Inflammatory macrophage treated with lipopolysaccharide for 4 hours (primary cell): ENCODE data around the gene KBTBD7.

Experiments used
- DNase-seq: peaks from one replicate; pipeline ENCODE4 v3.0.0-alpha.2; 2020

KBTBD7 gene, protein sequence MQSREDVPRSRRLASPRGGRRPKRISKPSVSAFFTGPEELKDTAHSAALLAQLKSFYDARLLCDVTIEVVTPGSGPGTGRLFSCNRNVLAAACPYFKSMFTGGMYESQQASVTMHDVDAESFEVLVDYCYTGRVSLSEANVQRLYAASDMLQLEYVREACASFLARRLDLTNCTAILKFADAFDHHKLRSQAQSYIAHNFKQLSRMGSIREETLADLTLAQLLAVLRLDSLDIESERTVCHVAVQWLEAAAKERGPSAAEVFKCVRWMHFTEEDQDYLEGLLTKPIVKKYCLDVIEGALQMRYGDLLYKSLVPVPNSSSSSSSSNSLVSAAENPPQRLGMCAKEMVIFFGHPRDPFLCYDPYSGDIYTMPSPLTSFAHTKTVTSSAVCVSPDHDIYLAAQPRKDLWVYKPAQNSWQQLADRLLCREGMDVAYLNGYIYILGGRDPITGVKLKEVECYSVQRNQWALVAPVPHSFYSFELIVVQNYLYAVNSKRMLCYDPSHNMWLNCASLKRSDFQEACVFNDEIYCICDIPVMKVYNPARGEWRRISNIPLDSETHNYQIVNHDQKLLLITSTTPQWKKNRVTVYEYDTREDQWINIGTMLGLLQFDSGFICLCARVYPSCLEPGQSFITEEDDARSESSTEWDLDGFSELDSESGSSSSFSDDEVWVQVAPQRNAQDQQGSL

GRCh38 chr13:41193919-41194824, at the start of gene KBTBD7:
Gene KBTBD7 (minus strand): TSS chr13:41194569. CDS start chr13:41194257, 312 bp downstream.
- DNase-seq: peak; percentile 94

DNA sequence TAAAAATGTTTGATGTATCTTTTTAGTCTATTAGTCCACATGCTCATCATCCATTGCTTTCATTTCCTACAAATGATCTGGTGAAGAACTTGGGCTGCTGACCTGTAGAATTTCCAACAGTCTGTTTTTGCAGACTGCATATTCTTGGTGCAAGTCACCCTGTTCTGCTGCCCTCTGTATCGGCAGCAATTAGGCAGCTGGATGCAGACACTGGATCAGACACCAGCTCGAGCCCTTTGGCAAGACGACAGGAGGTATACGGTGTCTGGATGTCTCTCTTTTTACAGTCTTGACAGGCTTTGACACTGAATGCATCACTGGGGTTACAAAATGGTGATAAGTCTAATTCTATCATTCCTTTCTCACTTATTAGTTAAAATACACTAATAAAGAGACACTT, 47.3 kb upstream of the KBTBD7 start:
- no peak for DNase-seq

GRCh38 chr13:41236369-41236768, 42.0 kb upstream of the KBTBD7 start:
- no peak for DNase-seq

- peak; percentile 54 for DNase-seq
Observed at GRCh38 chr13:41232578-41233480, 38.5 kb upstream of the KBTBD7 start.

DNA sequence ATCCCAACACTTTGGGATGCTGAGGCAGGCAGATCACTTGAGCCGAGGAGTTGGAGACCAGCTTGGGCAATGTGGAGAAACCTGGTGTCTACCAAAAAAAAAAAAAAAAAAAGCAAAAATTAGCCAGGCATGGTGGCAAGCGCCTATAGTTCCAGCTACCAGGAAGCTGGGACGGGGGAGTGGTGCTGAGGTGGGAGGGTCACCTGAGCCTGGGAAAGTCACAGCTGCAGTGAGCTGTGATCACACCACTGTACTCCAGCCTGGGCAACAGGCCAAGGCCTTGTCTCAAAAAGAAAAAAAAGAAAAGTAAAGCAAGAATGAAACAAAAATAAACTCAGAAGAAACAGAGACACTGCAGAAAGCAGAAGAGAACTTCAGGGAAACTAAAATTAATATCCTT, 37.4 kb upstream of the KBTBD7 start:
- DNase-seq: peak; percentile 6

DNA sequence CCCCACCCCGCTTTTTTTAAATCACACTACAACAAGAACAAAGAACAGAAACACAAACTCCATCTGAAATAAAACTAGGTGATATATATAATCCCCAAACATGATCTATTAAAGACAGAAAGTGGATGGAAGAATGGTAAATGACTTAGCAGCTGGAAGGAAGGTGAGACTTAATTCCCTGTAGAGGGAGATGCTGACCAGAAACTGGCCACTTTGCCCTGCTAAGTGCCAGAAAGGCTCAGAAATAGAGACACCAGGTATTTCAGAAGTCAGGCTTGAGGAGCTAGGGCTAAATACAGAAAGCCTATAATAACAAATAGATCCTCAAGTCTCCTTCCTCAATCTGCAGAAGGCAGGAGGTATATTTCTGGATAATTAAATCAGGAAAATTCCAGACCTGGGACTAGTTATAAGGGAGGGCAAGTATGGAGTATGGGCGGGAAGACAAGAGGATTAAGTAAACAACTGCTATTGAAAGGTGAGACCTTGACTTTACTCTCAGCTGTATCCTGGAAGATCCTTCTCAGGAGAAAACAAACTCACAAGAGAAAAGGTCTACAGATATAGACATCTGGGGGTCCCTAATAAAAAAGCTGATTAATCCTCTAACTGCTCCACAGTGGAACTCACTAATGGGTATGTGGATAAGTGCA, 36.8 kb upstream of the KBTBD7 start:
- no peak for DNase-seq

DNA sequence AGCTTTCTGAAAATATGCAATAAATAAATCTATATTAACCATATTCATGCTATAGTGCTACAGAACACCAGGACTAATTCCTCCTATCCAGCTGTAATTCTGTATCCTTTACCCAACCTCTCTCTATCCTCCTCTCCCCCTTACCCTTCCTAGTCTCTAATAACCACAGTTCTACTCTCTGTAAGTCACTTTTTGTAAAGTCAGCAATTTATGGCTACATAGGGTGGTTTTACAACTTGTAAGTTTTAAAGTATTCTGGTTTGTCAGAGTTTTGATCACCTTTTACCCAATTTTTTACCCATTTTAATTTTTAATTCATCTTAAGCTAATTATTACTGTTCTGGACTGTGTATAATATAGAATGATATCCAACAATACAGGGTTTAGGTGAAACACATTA, 35.0 kb upstream of the KBTBD7 start:
- no peak for DNase-seq

GRCh38 chr13:41224113-41225110, 30.0 kb upstream of the KBTBD7 start:
- DNase-seq: no peak

DNA sequence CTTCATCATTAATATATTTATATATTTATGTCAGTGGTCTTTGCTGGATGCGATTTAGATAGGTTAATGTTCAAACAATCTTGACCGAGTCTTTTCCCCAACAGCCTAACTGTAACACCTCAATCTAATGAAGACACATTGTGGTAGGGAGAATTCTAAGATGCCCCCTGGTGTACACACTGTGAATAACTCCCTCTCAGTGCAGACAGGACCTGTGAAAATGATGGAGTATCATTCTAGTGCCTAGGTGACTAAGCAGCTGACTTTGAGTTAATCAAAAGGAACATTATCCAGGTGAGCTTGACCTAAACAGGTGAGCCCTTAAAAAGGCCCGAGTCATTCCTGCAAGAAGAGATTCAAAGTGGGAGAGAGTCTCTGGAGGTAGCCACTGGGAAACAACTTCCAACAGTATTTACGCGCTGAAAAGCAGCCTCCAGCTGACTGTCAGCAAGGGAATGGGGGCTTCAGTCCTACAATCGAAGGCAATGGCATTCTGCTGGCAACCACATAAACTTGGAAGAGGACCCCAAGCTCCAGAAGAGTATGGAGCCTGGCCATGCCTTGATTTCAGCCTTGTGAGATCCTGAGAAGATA, 28.0 kb upstream of the KBTBD7 start:
- peak; percentile 50 for DNase-seq

DNA sequence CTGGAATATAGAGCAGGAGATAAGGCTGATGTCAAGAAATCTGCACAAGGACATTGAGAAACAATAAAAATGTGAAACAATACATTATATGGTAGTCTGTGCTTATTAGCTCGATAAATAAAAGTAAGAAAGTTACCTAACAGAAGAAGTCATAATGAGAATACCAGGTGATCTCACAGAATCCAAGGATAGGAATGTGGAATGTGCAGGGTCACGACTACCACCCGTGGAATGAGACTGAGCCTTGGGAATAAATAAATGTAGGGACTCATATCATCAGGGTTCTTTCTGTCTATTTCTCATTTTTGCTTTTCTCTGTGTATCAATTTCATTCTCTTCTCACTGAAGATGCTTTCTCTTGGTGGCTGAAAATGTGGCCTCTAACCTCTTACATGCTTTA, 26.0 kb upstream of the KBTBD7 start:
- DNase-seq: no peak

GRCh38 chr13:41216160-41216559, 21.8 kb upstream of the KBTBD7 start:
- no peak for DNase-seq

DNA sequence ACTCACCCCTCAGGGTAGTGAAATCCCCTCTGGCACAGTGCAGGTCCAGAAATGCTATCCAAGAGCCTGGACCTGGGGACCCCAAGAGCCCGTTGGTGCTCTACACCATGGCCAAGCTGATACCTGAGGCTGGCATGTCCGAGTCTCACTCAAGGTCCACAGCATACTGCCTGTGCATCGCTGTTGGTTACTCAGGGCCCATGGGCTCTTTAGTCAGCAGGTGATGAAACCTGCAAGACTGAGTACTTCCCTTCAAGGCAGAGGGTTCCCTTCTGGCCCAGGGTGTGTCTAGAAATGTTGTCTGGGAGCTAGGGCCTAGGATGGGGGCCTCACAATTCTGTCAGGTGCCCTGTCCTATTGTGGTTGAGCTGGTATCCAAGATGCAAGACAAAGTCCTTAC, 19.6 kb upstream of the KBTBD7 start:
- no peak for DNase-seq

- no peak for DNase-seq
Observed at GRCh38 chr13:41213316-41213715, 18.9 kb upstream of the KBTBD7 start.

DNA sequence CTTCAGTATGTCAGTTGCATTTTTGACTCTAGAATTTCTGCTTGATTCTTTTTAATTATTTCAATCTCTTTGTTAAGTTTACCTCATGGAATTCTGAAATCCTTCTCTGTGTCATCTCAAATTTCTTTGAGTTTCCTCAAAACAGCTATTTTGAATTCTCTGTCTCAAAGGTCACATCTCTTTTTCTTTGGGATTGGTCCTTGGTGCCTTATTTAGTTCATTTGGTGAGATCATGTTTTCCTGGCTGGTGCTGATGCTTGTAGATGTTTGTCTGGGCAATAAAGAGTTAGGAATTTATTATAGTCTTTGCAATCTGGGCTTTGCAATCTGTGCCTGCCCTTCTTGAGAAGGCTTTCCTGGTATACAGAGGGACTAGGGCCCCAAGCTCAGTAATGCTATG, 18.5 kb upstream of the KBTBD7 start:
- no peak for DNase-seq

- DNase-seq: no peak
Observed at GRCh38 chr13:41211062-41211461, 16.7 kb upstream of the KBTBD7 start.

- DNase-seq: no peak
Observed at GRCh38 chr13:41206467-41206866, 12.1 kb upstream of the KBTBD7 start.

GRCh38 chr13:41203810-41204209, 9.4 kb upstream of the KBTBD7 start:
- no peak for DNase-seq

GRCh38 chr13:41200126-41200525, 5.8 kb upstream of the KBTBD7 start:
- no peak for DNase-seq

GRCh38 chr13:41199526-41199925, 5.2 kb upstream of the KBTBD7 start:
- peak; percentile 23 for DNase-seq

- DNase-seq: no peak
Observed at GRCh38 chr13:41199079-41199478, 4.7 kb upstream of the KBTBD7 start.
